Retina (tissue), 1 donor: ENCODE data around the gene CDC73.
A peak's percentile ranks its signal among the peaks of the same experiment; 100 is the strongest.
"Not testable (repeated sequence)": the region's sequence is repeated elsewhere in the genome, so short reads cannot be mapped to it uniquely, and the experiment has no call there.

Source experiments
- DNase-seq: peaks from one replicate; pipeline ENCODE4 v3.0.0-alpha.2; 2016

CDC73 gene

DNA sequence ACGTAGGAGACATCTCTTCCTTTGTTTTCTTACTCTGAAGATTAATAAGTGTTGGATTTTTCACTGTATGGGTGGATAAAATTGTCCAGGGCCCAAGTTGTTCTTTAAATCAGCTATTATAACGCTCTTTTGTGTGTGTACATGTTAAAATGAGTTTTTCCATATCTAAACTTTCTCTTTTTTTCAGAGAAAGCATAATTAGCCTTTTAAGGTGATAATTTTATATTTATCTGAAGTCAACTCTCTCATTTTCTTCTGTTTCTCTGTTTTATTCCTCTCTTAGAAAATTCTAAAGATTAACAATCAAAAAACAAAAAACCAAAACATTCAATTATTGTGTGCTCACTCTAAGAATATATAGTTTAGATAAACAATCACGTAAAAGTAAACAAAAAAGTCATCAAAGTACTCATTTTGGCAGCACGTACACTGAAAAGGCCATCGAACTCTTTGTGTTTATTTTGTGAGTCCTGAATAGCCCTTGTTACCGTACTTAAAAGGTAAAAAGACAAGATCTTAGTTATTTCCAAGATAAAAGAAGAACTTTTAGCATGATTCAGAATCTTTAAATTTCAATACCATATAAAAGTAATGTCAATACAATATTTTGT, 7.2 kb upstream of the CDC73 start:
- DNase-seq = no peak

GRCh38 chr1:193115629-193116227, 6.1 kb upstream of the CDC73 start:
- no peak for DNase-seq

- DNase-seq = not testable (repeated sequence)
Observed at GRCh38 chr1:193117167-193117566, 4.7 kb upstream of the CDC73 start.

DNA sequence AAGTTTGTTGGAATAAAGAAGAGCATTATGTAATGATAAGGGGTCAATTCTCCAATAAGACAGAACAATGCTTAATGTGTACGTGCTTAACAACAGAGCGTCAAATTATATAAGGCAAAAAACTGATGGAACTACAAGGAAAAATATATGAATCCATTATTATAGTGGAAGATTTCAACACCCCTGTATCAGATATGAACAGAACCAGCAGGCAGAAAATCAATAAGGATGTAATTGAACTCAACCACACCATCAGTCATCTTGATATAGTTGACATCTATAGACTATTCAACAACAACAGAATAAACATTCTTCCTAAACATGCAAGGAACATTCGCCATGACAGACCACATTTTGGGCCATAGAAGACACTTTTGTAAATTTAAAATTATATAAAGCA, 3.6 kb upstream of the CDC73 start:
- DNase-seq = no peak

DNA sequence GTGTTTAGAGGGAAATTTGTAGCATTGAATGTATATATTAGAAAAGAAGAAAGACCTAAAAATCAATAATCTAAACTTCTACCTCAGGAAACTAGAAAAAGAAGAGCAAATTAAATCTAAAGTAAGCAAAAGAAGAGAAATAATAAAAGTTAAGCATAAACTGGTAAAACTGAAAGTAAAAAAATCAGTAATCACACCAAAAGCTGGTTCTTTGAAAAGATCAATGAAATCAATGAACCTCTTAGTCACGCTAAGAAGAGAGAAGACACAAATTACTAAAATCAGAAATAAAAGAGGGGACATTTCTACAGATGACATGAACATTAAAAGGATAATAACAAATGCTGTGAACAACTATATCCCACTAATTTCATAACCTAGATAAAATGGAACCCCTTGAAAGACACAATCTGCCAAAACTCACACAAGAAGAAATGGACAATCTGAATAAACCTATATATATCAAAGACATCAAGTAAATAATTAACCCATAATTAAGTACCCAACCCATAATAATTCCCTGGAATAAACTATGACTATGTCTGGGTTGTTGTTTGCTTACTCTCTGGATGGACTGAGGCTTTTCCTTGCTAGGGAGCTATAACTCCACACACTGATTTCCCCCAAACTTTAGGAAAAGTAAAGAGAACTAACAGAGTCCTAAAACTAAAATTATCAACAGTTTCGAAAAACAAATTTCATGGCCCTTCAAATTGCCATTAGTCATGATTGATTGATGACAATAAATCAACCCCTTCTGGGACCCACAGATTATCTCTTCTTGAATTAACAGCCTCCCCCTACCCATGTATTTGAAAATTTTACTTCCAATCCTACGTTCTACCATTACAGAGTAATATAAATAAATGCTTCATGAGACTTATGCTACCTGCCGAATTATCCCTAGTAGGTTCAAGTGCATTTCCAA, 2.8 kb upstream of the CDC73 start:
- DNase-seq = no peak

GRCh38 chr1:193120604-193121166, 1.1 kb upstream of the CDC73 start:
- peak; percentile 8 for DNase-seq

DNA sequence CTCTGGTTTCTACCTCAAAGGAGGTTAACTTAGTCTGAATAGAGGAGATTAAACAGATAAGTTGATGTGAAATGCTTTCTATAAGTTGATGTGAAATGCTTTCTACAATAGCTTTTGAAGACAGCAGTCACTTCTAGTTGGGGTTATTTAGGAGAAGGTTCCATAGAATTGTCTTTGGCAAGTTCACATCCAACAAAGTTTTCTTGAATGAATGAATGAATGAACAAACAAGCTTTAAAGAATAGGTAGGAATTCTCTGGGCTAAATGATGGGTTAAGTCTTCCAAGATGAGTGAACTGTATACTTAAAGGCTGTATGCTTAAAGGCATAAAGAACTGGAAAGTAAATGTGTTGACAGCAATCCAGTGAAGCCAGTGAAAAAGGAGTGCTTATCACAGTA, 1.9 kb downstream of the CDC73 start:
- DNase-seq = no peak

DNA sequence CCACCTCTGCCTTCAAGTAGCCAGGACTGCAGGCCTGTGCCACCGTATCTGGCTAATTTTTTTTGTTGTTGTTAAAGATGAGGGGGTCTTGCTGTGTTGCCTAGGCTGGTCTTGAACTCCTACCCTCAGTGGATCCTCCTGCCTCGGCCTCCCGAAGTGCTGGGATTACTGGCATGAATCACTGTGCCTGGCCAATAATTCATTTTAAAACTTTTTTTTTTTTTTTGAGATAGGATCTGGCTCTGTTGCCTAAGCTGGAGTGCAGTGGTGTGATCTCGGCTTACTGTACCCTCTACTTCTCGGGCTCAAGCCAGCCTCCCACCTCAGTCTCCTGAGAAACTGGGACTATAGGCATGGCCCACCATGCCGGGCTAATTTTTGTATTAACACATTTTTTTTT, 3.5 kb downstream of the CDC73 start:
- no peak for DNase-seq

GRCh38 chr1:193131266-193131860, 9.5 kb downstream of the CDC73 start:
- no peak for DNase-seq

- DNase-seq = no peak
Observed at GRCh38 chr1:193140254-193140653, 18.4 kb downstream of the CDC73 start.

GRCh38 chr1:193141804-193142203, 20.0 kb downstream of the CDC73 start:
- DNase-seq = no peak

GRCh38 chr1:193142409-193142808, 20.6 kb downstream of the CDC73 start:
- DNase-seq = no peak

GRCh38 chr1:193143285-193143684, 21.5 kb downstream of the CDC73 start:
- DNase-seq = no peak

- DNase-seq = no peak
Observed at GRCh38 chr1:193144361-193144938, 22.6 kb downstream of the CDC73 start.

DNA sequence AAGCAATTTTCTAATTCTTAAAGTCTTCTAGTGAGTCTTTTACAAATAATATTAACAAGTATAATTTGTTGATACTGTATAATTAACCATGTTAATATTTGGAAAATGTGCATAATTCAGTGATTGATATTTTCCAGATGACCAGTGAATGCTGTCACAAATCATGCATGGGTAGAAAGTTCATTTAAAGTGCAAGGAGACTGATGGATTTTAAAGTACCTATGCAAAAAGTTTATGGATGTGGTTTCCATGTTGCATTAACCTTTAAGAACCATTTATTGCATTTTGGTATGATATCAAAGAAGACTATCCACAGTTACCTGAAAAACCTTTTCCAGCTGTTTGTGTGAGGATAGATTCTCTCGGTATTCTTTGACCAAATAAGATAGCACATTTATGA, 23.2 kb downstream of the CDC73 start:
- no peak for DNase-seq

- DNase-seq = no peak
Observed at GRCh38 chr1:193156117-193156821, 34.4 kb downstream of the CDC73 start.

DNA sequence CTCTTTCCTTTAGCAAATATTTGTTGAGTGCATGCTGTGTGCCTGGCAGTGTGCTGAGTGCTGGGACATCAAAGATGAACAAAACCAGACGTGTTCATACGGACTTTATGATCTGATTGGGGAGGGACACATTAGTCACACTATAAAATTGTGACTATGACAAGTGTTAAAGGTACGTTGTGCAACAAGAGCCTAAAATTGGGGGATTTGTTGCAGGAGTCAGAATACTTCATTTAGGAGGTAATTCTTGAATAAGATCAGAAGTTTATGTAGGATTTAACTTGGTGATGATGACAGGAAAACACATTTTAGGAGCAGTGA, 35.0 kb downstream of the CDC73 start:
- no peak for DNase-seq

DNA sequence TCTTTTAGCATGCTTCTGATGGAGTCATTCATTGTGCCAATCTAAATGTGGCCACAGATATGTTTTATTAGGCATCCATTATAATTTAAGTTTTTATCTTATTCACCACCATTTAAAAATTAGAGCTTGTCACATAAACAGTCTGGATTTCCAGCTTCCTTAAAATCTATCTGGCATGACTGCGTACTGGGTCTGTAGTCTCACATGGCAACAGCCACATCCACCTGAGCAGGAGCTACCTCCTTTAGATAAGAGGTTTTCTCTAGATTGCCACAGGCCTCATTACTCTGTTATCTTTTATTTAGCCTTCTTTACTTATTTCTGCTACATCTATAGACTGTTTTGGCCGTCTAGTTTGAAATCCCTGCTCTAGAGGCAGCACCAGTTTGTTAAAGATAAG, 35.5 kb downstream of the CDC73 start:
- no peak for DNase-seq

DNA sequence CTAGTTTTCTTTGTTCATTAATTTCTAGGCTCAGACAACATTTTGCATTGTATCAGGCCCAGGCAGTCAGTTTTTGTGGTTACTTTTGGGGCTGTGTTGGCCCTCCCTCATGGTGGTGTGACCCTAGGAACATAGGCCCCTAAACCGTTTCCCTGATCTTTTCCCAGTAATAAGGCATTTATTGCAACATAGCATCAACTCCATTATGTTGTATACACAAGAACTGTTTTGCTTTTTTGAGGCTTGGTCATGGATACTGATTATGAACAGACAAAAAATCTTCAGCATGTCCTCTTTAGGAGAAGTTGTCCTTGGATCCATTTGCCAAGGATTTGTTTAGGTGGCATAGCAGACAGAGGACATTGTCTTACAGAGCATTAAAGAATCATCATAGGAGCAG, 54.3 kb downstream of the CDC73 start:
- DNase-seq = no peak

DNA sequence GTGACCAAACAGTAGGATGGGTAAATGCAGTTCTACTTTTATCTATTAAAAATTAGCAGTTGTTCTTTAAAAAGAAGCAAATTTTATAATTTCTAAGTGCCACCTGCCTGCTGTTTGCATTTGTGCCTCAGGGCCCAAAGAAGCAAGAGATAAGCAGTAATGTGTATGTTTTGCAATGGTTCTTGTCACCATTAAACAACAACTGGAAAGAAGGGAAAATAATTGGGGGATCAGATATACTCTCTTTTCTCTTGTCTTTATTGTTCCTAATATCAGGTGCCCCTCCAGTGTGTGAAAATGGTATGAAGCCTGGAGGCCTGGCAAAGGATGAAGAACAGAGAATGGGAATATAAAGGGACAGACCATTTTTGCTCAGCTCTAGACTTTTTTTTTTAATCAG, 55.0 kb downstream of the CDC73 start:
- no peak for DNase-seq

DNA sequence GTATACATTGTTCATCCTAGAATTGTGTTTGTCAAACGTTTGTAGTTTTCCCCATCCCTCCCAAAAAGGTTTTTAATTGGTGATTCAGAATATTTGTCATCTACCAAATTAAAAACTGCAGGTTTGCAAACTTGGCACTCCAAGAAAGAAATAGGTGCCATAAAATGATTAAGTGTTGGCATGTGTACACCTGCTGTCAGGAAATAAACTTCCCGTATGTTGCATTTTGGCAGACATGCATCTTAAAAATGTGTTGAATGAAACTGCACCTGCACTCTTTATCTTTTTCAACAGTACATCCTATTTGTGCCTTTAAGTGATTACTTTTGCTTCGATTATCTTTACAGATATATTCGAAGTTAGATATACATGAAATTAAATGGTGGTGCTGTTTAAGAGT, 57.3 kb downstream of the CDC73 start:
- DNase-seq = no peak

DNA sequence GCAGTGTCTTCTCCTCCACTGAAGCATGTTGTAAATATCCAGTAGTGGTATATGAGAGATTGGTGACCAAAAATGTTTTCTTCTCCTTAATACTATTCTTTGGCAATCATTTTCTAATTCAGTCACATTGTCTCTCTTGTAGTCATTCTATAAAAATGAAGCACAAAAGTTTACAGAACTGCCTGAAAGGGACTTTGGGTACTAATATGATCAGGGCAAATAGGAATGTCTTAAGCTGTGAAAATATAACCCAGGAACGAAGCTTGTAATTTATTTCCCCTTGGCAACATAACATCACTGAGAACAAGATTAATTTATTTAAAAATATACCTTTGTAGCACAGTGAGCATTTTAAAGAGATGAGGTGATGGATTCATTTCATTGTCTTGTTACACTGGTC, 59.7 kb downstream of the CDC73 start:
- no peak for DNase-seq
